ENCODE measurements around the gene MRGPRX4. TPM values are rescaled to one million over a fixed set of nuclear protein-coding genes. Genes with fewer than 3 reads are reported as not detected.
"Not testable (repeated sequence)": the region's sequence is repeated elsewhere in the genome, so short reads cannot be mapped to it uniquely, and the experiment has no call there.

MRGPRX4 gene
- not detected in 2 replicates for total RNA-seq

GRCh38 chr11:18172666-18173065, at the start of gene MRGPRX4:
MRGPRX4 (plus strand) TSS chr11:18172837; CDS start chr11:18173257, 420 bp downstream.
- DNase-seq (ENCODE audit: extremely low read depth, low read depth, low spot score), result no peak

GRCh38 chr11:18131115-18131514, 41.5 kb upstream of the MRGPRX4 start:
- DNase-seq (ENCODE audit: extremely low read depth, low read depth, low spot score), result not testable (repeated sequence)

GRCh38 chr11:18132341-18132740, 40.3 kb upstream of the MRGPRX4 start, which contains the start of gene MRGPRX3:
MRGPRX3 (plus strand) TSS chr11:18132571; CDS start chr11:18137203, 4,632 bp downstream.
- no peak for DNase-seq (ENCODE audit: extremely low read depth, low read depth, low spot score)

- DNase-seq (ENCODE audit: extremely low read depth, low read depth, low spot score), result no peak
Measured at GRCh38 chr11:18135308-18135707, 37.3 kb upstream of the MRGPRX4 start.

- DNase-seq (ENCODE audit: extremely low read depth, low read depth, low spot score), result no peak
Measured at GRCh38 chr11:18137186-18137800, 35.3 kb upstream of the MRGPRX4 start.

GRCh38 chr11:18140145-18140544, 32.5 kb upstream of the MRGPRX4 start:
- DNase-seq (ENCODE audit: extremely low read depth, low read depth, low spot score), result no peak

GRCh38 chr11:18144243-18144642, 28.4 kb upstream of the MRGPRX4 start:
- no peak for DNase-seq (ENCODE audit: extremely low read depth, low read depth, low spot score)

- no peak for DNase-seq (ENCODE audit: extremely low read depth, low read depth, low spot score)
Measured at GRCh38 chr11:18145025-18145424, 27.6 kb upstream of the MRGPRX4 start.

GRCh38 chr11:18145837-18146236, 26.8 kb upstream of the MRGPRX4 start:
- no peak for DNase-seq (ENCODE audit: extremely low read depth, low read depth, low spot score)

GRCh38 chr11:18151581-18151980, 21.1 kb upstream of the MRGPRX4 start:
- DNase-seq (ENCODE audit: extremely low read depth, low read depth, low spot score), result no peak

GRCh38 chr11:18168372-18168771, 4.3 kb upstream of the MRGPRX4 start:
- no peak for DNase-seq (ENCODE audit: extremely low read depth, low read depth, low spot score)

- no peak for DNase-seq (ENCODE audit: extremely low read depth, low read depth, low spot score)
Measured at GRCh38 chr11:18171377-18172000, 1.1 kb upstream of the MRGPRX4 start.

- DNase-seq (ENCODE audit: extremely low read depth, low read depth, low spot score), result no peak
Measured at GRCh38 chr11:18173225-18173866, 709 bp downstream of the MRGPRX4 start.

GRCh38 chr11:18188796-18189195, 16.2 kb downstream of the MRGPRX4 start:
- no peak for DNase-seq (ENCODE audit: extremely low read depth, low read depth, low spot score)

GRCh38 chr11:18189476-18190245, 17.0 kb downstream of the MRGPRX4 start:
- DNase-seq (ENCODE audit: extremely low read depth, low read depth, low spot score), result not testable (repeated sequence)

GRCh38 chr11:18191376-18191775, 18.7 kb downstream of the MRGPRX4 start:
- DNase-seq (ENCODE audit: extremely low read depth, low read depth, low spot score), result no peak

- no peak for DNase-seq (ENCODE audit: extremely low read depth, low read depth, low spot score)
Measured at GRCh38 chr11:18193010-18193409, 20.4 kb downstream of the MRGPRX4 start.

GRCh38 chr11:18196532-18196931, 23.9 kb downstream of the MRGPRX4 start:
- no peak for DNase-seq (ENCODE audit: extremely low read depth, low read depth, low spot score)

- not testable (repeated sequence) for DNase-seq (ENCODE audit: extremely low read depth, low read depth, low spot score)
Measured at GRCh38 chr11:18197738-18198137, 25.1 kb downstream of the MRGPRX4 start.

- DNase-seq (ENCODE audit: extremely low read depth, low read depth, low spot score), result no peak
Measured at GRCh38 chr11:18203723-18204122, 31.1 kb downstream of the MRGPRX4 start.

- no peak for DNase-seq (ENCODE audit: extremely low read depth, low read depth, low spot score)
Measured at GRCh38 chr11:18204220-18204619, 31.6 kb downstream of the MRGPRX4 start.

Data from glomerular endothelial cell (primary cell).